GM18909 (cell line): ENCODE data around the gene TDRD12.
A peak's percentile ranks its signal among the peaks of the same experiment; 100 is the strongest.

Source experiments
- ATAC-seq: cut with Tn5 transposase; IDR thresholded peaks from one replicate; pipeline ENCODE4 v1.9.1; 2021; ENCODE audit warnings: mild to moderate bottlenecking; ENCODE audit not compliant: unreplicated experiment, poor library complexity

TDRD12 gene

DNA sequence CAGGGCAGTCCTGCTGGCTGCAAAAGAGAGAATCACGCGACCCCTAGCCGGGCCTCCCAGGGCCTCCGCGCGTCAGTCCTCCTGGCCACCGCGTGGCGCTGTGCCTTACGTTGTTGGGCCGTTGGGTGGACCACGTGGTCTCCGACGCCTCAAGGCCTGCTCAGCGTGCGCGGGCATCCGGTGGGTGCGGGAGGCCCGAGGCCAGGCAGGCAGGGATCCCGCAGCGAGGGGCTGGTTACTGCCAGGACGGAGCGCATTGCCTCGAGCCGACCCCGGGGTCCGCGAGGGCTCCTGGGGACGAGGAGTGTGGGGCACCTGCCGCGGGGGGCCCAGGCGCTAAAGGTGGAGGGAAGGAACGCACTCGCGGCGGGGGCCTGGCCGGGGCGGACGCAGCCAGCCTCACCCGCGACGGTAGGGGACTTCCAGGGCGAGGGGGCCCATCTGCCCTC, at the start of gene TDRD12:
TDRD12 (plus strand) TSS at position 157 of the 449 bp plus-strand sequence. CDS start 306 bp downstream, outside the sequence.
- no peak for ATAC-seq

DNA sequence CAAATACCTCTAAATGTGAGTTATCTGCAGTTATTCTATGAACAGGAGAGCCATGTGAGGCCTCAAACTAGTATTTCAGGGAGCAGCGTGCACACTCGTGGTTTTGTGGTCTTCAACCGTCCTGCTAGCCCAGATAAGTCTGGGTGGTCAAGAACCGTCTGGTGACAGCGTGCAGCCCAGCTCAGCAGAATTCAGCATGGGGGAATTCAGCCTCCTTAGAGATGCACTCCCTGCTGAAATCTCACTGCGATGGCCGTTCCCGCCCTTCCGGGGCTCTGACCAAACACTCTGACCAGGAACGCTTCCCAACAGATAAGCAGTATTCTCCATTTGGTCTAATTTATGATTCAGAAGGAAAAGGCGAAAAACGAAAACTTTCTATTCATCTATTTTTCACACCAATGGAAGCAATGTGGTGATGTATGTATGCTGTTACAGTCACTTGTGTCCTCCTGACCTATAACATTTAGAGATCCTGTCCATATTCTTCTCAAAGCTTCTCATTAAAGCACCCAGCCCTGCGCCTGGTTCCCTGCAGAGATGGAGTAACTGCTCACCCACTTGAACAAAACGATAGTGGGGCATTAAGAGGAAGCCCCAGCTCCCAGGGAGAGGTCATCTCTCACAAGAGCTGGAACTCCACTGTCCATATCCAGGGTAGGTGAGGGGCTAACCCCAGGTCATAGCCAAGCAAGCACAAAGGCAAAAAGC, 47.5 kb upstream of the TDRD12 start:
- ATAC-seq = no peak

DNA sequence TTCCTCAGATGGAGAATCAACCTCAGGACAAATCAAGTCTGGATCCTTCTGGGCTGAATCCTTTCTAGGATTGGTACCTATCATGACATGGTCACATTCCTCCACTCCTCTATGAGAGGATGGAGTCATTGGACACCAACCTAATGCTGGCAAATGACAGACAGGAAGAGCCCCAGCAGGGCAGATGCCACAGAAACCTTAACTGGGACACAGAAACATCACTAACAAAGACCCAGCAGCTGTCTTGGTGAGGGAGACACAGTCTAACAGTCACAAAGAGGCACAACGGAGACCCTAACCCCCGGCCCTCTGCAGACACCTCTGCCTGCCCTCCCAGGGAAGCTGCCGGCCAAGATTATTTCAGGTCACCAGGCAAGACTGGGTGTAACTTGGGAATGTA, 46.7 kb upstream of the TDRD12 start:
- ATAC-seq = no peak

DNA sequence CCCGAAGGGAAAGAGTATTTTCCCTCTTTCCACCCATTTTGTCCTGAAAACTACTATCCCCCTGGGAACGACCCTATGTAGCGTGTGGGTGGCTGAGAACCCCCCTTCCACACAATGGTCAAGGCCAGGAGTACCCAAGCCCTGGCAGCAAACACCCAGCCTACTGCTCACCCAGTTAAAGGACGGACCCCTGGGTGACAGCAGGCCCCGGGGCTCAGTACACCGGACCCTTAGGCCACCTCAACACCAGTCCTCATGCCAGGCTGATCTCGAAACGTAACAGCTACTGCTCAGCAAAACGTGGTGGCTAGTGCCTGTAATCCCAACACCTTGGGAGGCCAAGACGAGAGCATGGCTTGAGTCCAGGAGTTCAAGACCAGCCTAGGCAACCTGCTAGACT, 46.0 kb upstream of the TDRD12 start:
- no peak for ATAC-seq

- ATAC-seq = no peak
Measured at GRCh38 chr19:32674153-32674930, 45.2 kb upstream of the TDRD12 start.

- ATAC-seq = peak; percentile 98
Measured at GRCh38 chr19:32674931-32675719, 44.4 kb upstream of the TDRD12 start, which contains the start of gene ANKRD27. TSS of gene ANKRD27 (minus strand) at chr19:32675180. CDS start at chr19:32659015, 16,165 bp downstream.

GRCh38 chr19:32675720-32676185, 43.8 kb upstream of the TDRD12 start, which contains the start of gene RGS9BP:
TSS of gene RGS9BP (plus strand) at chr19:32675848. CDS start at chr19:32676264, 416 bp downstream.
- no peak for ATAC-seq

DNA sequence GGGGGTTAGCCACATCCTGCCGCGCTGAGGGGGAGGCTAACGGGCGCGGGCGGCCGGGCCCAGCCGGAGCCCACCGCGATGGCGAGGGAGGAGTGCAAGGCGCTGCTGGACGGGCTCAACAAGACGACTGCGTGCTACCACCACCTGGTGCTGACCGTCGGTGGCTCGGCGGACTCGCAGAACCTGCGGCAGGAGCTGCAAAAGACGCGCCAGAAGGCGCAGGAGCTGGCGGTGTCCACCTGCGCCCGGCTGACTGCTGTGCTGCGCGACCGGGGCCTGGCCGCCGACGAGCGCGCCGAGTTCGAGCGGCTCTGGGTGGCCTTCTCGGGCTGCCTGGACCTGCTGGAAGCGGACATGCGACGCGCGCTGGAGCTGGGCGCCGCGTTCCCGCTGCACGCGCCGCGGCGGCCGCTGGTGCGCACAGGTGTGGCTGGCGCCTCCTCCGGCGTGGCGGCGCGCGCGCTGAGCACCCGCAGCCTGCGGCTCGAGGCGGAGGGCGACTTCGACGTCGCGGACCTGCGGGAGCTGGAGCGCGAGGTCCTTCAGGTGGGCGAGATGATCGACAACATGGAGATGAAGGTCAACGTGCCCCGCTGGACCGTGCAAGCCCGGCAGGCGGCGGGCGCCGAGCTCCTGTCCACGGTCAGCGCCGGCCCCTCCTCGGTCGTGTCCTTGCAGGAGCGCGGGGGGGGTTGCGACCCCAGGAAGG, 43.2 kb upstream of the TDRD12 start:
- ATAC-seq = no peak

GRCh38 chr19:32676895-32677359, 42.6 kb upstream of the TDRD12 start:
- no peak for ATAC-seq

- no peak for ATAC-seq
Measured at GRCh38 chr19:32677657-32678056, 41.9 kb upstream of the TDRD12 start.

- ATAC-seq = no peak
Measured at GRCh38 chr19:32680986-32681385, 38.6 kb upstream of the TDRD12 start.

DNA sequence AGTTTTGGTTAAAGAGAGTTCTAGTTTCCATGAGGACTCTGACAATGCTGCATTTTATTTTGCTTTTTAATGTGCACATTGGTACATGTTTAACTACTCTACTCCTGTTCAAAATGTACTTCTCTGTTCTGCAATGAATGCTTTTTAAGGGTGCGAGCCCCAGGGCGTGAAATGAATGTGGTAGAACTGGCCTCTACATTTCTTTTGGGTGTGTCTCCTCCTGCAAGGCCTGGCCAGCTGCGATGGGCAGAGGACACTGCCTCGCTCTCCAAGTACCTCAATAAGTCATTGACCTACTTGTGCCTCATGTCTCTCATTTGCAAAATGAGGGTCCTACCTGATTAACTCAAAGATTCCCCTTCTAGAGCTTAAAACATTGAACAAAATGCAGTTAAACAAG, 37.2 kb upstream of the TDRD12 start:
- no peak for ATAC-seq

DNA sequence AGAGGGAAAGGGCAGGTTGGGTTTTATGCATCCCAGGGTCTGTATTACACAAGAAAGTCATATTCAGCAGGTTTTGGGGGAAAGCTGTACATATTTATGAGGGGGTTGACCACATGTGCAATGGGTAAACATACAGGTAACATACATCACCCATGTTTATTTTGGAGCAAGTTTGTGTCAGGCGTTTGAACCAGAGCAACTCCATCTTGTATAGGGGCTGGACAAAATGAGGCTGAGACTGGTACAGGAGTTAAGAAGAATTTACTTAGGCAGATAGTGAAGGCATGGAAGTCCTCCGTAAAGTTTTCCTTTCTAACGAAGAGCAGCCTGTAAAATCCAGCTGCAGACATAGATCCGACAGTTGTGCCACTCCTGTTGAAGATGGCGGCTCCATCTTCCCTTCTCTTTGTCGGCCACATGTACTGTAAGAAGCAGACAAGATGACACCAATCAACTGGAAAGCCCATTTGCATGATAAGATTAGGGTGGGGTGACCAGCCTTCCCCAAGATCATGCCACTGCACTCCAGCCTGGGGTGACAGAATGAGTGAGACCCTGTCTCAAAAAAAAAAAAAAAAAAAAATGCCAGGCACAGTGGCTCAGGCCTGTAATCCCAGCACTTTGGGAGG, 32.6 kb upstream of the TDRD12 start:
- no peak for ATAC-seq

GRCh38 chr19:32687681-32688080, 31.9 kb upstream of the TDRD12 start:
- ATAC-seq = no peak

GRCh38 chr19:32688311-32688710, 31.3 kb upstream of the TDRD12 start:
- ATAC-seq = no peak

- ATAC-seq = peak; percentile 90
Measured at GRCh38 chr19:32691291-32691951, 28.1 kb upstream of the TDRD12 start, which contains the start of gene NUDT19. TSS of gene NUDT19 (plus strand) at chr19:32691821. CDS start at chr19:32691961, 140 bp downstream.

DNA sequence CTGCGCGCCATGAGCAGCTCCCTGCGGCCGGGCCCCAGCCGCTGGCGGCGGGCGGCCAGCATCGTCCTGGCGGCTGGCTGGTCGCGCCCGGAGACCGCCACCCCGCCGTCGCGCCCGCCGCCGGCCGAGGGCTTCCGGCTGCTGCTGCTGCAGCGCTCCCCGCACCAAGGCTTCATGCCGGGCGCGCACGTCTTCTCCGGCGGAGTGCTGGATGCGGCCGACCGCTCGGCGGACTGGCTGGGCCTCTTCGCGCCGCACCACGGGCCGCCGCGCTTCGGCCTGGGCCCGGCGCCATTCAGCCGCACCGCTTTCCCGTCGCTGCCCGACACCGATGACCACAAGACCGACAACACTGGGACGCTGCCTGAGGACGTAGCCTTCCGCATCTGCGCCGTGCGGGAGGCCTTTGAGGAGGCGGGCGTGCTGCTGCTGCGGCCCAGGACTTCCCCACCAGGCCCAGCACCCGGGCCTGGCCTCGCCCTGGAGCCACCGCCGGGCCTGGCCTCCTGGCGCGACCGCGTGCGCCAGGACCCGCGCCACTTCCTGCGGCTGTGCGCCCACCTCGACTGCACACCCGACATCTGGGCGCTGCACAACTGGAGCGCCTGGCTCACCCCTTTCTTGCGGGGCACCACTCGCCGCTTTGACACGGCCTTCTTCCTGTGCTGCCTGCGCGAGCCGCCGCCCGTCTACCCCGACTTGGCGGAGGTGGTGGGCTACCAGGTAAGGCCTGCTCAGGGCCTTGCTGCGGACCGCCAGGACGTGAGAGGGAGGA, 27.4 kb upstream of the TDRD12 start:
- ATAC-seq = peak; percentile 54

GRCh38 chr19:32692727-32693061, 26.9 kb upstream of the TDRD12 start:
- ATAC-seq = no peak
